Islet of Langerhans (tissue), 1 donor: ENCODE measurements around the gene HDAC4.

Experiments used
- FAIRE-seq: peaks from one replicate; lab custom pipeline; 2011; peaks lifted over from hg19 to GRCh38; lab: Jason Lieb, UNC

Gene HDAC4

GRCh38 chr2:239152239-239152915 lies 248.4 kb downstream of the HDAC4 start:
- no peak for FAIRE-seq

- FAIRE-seq, result no peak
Observed at GRCh38 chr2:239151201-239152131, 249.4 kb downstream of the HDAC4 start.

- FAIRE-seq, result no peak
Observed at GRCh38 chr2:239150125-239151011, 250.5 kb downstream of the HDAC4 start.

GRCh38 chr2:239149501-239149900 lies 251.3 kb downstream of the HDAC4 start:
- no peak for FAIRE-seq

- FAIRE-seq, result no peak
Observed at GRCh38 chr2:239148495-239149200, 252.2 kb downstream of the HDAC4 start.

- FAIRE-seq, result no peak
Observed at GRCh38 chr2:239147376-239147775, 253.4 kb downstream of the HDAC4 start.

- FAIRE-seq, result no peak
Observed at GRCh38 chr2:239146741-239147181, 254.1 kb downstream of the HDAC4 start.

- no peak for FAIRE-seq
Observed at GRCh38 chr2:239146011-239146641, 254.7 kb downstream of the HDAC4 start.

GRCh38 chr2:239145601-239146000 lies 255.2 kb downstream of the HDAC4 start:
- no peak for FAIRE-seq

- FAIRE-seq, result no peak
Observed at GRCh38 chr2:239145106-239145505, 255.7 kb downstream of the HDAC4 start.

- no peak for FAIRE-seq
Observed at GRCh38 chr2:239144713-239144999, 256.2 kb downstream of the HDAC4 start.

GRCh38 chr2:239143858-239144712 lies 256.7 kb downstream of the HDAC4 start:
- no peak for FAIRE-seq

- no peak for FAIRE-seq
Observed at GRCh38 chr2:239142806-239143205, 258.0 kb downstream of the HDAC4 start.

- no peak for FAIRE-seq
Observed at GRCh38 chr2:239142296-239142695, 258.5 kb downstream of the HDAC4 start.

- no peak for FAIRE-seq
Observed at GRCh38 chr2:239141021-239141760, 259.6 kb downstream of the HDAC4 start.

GRCh38 chr2:239140346-239141020 lies 260.3 kb downstream of the HDAC4 start:
- no peak for FAIRE-seq

- FAIRE-seq, result no peak
Observed at GRCh38 chr2:239139566-239139965, 261.3 kb downstream of the HDAC4 start.

- no peak for FAIRE-seq
Observed at GRCh38 chr2:239139101-239139500, 261.7 kb downstream of the HDAC4 start.

GRCh38 chr2:239138610-239139009 lies 262.2 kb downstream of the HDAC4 start:
- no peak for FAIRE-seq
